ENCODE results near the gene ZNF521. TPM values are rescaled to one million over a fixed set of nuclear protein-coding genes. Genes with fewer than 3 reads are reported as not detected.

Gene ZNF521
- total RNA-seq, 2 donors from 2014 or later, result 21.4 to 26.9 TPM

GRCh38 chr18:25053466-25053865 lies 298.5 kb downstream of the ZNF521 start:
- Mint-ChIP-seq H3K9me3 (no peaks in the 10 kb centered on the region), H3K4me1 (peaks cover 5% of the 10 kb centered on the region), H3K4me3 (no peak overlapping the region), H3K27me3 (ENCODE audit: insufficient read depth) (peaks cover 31% of the 10 kb centered on the region), H3K27ac (no peak overlapping the region), H3K36me3 (ENCODE audit: low read depth) (no peaks in the 10 kb centered on the region)
- no peak for DNase-seq
- no peak for TF ChIP-seq CTCF (conservative IDR thresholded peaks at IDR 0.05)
- H3K27me3 ChIP-seq (ENCODE audit: control insufficient read depth, insufficient read depth, low read length, poor library complexity, severe bottlenecking), result no peaks in the 10 kb centered on the region
- H3K4me1 ChIP-seq (ENCODE audit: control insufficient read depth, insufficient read depth, low read length), result peaks cover 8% of the 10 kb centered on the region
- H3K9me3 ChIP-seq (ENCODE audit: control insufficient read depth, low read length), result no peaks in the 10 kb centered on the region
- no peak overlapping the region for H3K9ac ChIP-seq (ENCODE audit: extremely low read depth, low read length, poor library complexity, severe bottlenecking)
- H3K36me3 ChIP-seq (ENCODE audit: control insufficient read depth, insufficient read depth, low read length), result no peaks in the 10 kb centered on the region
- H3K4me3 ChIP-seq (ENCODE audit: low read length), result no peak overlapping the region
- no peak overlapping the region for H3K27ac ChIP-seq (ENCODE audit: low read depth, low read length)
- WGBS, 2 experiments (ENCODE audit: insufficient coverage in 1 of 2, insufficient read length in 1 of 2), result 97% methylated on average over 6 of the region's 6 CpGs

- H3K4me1 Mint-ChIP-seq, result peaks cover 5% of the 10 kb centered on the region
- Histone ChIP-seq H3K27me3 (ENCODE audit: control insufficient read depth, insufficient read depth, low read length, poor library complexity, severe bottlenecking) (peaks cover 2% of the 10 kb centered on the region), H3K4me3 (ENCODE audit: low read length) (no peak overlapping the region), H3K9ac (ENCODE audit: extremely low read depth, low read length, poor library complexity, severe bottlenecking) (no peak overlapping the region), H3K27ac (ENCODE audit: low read depth, low read length) (no peak overlapping the region), H3K9me3 (ENCODE audit: control insufficient read depth, low read length) (no peaks in the 10 kb centered on the region), H3K36me3 (ENCODE audit: control insufficient read depth, insufficient read depth, low read length) (no peaks in the 10 kb centered on the region), H3K4me1 (ENCODE audit: control insufficient read depth, insufficient read depth, low read length) (peaks cover 8% of the 10 kb centered on the region)
- no peak overlapping the region for H3K4me3 Mint-ChIP-seq
- no peaks in the 10 kb centered on the region for H3K36me3 Mint-ChIP-seq (ENCODE audit: low read depth)
- TF ChIP-seq CTCF (conservative IDR thresholded peaks at IDR 0.05), result no peak
- DNase-seq, result no peak
- H3K27ac Mint-ChIP-seq, result no peak overlapping the region
- 91 to 94% methylated on average over 4 of the region's 4 CpGs for WGBS, 2 experiments (ENCODE audit: insufficient coverage in 1 of 2, insufficient read length in 1 of 2)
- H3K9me3 Mint-ChIP-seq, result no peaks in the 10 kb centered on the region
- H3K27me3 Mint-ChIP-seq (ENCODE audit: insufficient read depth), result peaks cover 41% of the 10 kb centered on the region
These were observed 299.4 kb downstream of the ZNF521 start for GRCh38 chr18:25052511-25052921.

GRCh38 chr18:25050605-25051004 lies 301.4 kb downstream of the ZNF521 start:
- no peaks in the 10 kb centered on the region for H3K36me3 Mint-ChIP-seq (ENCODE audit: low read depth)
- H3K4me3 Mint-ChIP-seq, result no peak overlapping the region
- peaks cover 8% of the 10 kb centered on the region for H3K4me1 ChIP-seq (ENCODE audit: control insufficient read depth, insufficient read depth, low read length)
- H3K27ac ChIP-seq (ENCODE audit: low read depth, low read length), result no peak overlapping the region
- no peak overlapping the region for H3K4me3 ChIP-seq (ENCODE audit: low read length)
- no peaks in the 10 kb centered on the region for H3K36me3 ChIP-seq (ENCODE audit: control insufficient read depth, insufficient read depth, low read length)
- no peak overlapping the region for H3K9ac ChIP-seq (ENCODE audit: extremely low read depth, low read length, poor library complexity, severe bottlenecking)
- TF ChIP-seq CTCF (conservative IDR thresholded peaks at IDR 0.05), result no peak
- DNase-seq, result no peak
- H3K9me3 Mint-ChIP-seq, result no peaks in the 10 kb centered on the region
- peaks cover 5% of the 10 kb centered on the region for H3K4me1 Mint-ChIP-seq
- WGBS, 2 experiments (ENCODE audit: insufficient coverage in 1 of 2, insufficient read length in 1 of 2), result 85 to 92% methylated on average over 4 to 6 of the region's 6 CpGs
- no peak overlapping the region for H3K27ac Mint-ChIP-seq
- peaks cover 15% of the 10 kb centered on the region for H3K27me3 ChIP-seq (ENCODE audit: control insufficient read depth, insufficient read depth, low read length, poor library complexity, severe bottlenecking)
- peaks cover 48% of the 10 kb centered on the region for H3K27me3 Mint-ChIP-seq (ENCODE audit: insufficient read depth)
- H3K9me3 ChIP-seq (ENCODE audit: control insufficient read depth, low read length), result no peaks in the 10 kb centered on the region
